ENCODE measurements around the gene ZC3H4. TPM values are rescaled to one million over a fixed set of nuclear protein-coding genes. Genes with fewer than 3 reads are reported as not detected.

ZC3H4 gene
- total RNA-seq, 1 experiment from 2014 or later = 105 TPM

GRCh38 chr19:47143322-47144073 lies 29.9 kb upstream of the ZC3H4 start:
- Mint-ChIP-seq H3K27me3 (ENCODE audit: low read depth) (no peaks in the 10 kb centered on the region; the same call in 1 of the 2 replicates), H3K27ac (peak overlapping the region in 2 of 3 experiments; percentile 60 to 76; a peak in 6 of 7 replicates), H3K4me1 (peaks cover 4 to 7% of the 10 kb centered on the region in 2 experiments), H3K9me3 (no peaks in the 10 kb centered on the region; a peak in 1 of 5 replicates), H3K4me3 (no peak overlapping the region; a peak in 1 of 5 replicates), H3K36me3 (ENCODE audit: insufficient read depth in 1 of 3, low read depth in 3 of 3) (peaks cover 50 to 80% (median 72%) of the 10 kb centered on the region in 3 experiments; a peak in 6 of 7 replicates)
- Histone ChIP-seq H3K4me1 (ENCODE audit: insufficient read depth, low read length) (no peaks in the 10 kb centered on the region), H3K27ac (ENCODE audit: insufficient read length, low read depth, low read length) (no peak overlapping the region), H4K5ac (ENCODE audit: insufficient read length, low read depth, low read length) (no peak overlapping the region), H3K56ac (ENCODE audit: insufficient read length, low read depth, low read length) (no peak overlapping the region), H4K20me1 (ENCODE audit: control insufficient read depth, insufficient read depth, insufficient read length) (peaks cover 2% of the 10 kb centered on the region), H3T11ph (ENCODE audit: low read length) (no peak overlapping the region), H3K23me2 (ENCODE audit: insufficient read length, low read depth, low read length, poor library complexity, severe bottlenecking) (no peaks in the 10 kb centered on the region), H3K9ac (ENCODE audit: extremely low read depth, insufficient read length, low read length) (no peak overlapping the region), H3K79me1 (ENCODE audit: insufficient read depth, low read depth, low read length, poor library complexity, severe bottlenecking) (peaks cover 5% of the 10 kb centered on the region), H2BK20ac (ENCODE audit: low read depth, low read length, poor library complexity, severe bottlenecking) (no peak overlapping the region), H2BK12ac (ENCODE audit: insufficient read length, low read depth, low read length) (no peak overlapping the region), H3K4me2 (ENCODE audit: insufficient read depth, insufficient read length, low read length) (no peak overlapping the region), H3K23ac (ENCODE audit: insufficient read length, low read depth, low read length) (no peak overlapping the region), H4K91ac (ENCODE audit: insufficient read length, low read depth, low read length) (no peak overlapping the region), H3K27me3 (ENCODE audit: insufficient read depth, low read length) (no peaks in the 10 kb centered on the region), H3K9me3 (ENCODE audit: control insufficient read depth, low read depth, low read length) (no peaks in the 10 kb centered on the region), H3K18ac (ENCODE audit: insufficient read length, low read depth, low read length) (no peak overlapping the region), H2BK5ac (ENCODE audit: insufficient read length, low read length) (no peak overlapping the region), H2AFZ (ENCODE audit: low read length) (no peak overlapping the region), H3K4ac (ENCODE audit: low read depth, low read length) (no peak overlapping the region), H2BK120ac (ENCODE audit: low read depth, low read length, poor library complexity, severe bottlenecking) (no peak overlapping the region), H3K14ac (ENCODE audit: insufficient read depth, low read length) (no peak overlapping the region), H2BK15ac (ENCODE audit: low read depth, low read length) (no peak overlapping the region), H3K79me2 (ENCODE audit: insufficient read depth, low read length) (peaks cover 27% of the 10 kb centered on the region; the same call in 1 of the 2 replicates), H2AK5ac (ENCODE audit: insufficient read length, low read length) (no peak overlapping the region), H4K8ac (replicated peaks; ENCODE audit: insufficient read length, low read depth, low read length) (no peak overlapping the region)
- DNase-seq = no peak
- TF ChIP-seq, protein P1, sequence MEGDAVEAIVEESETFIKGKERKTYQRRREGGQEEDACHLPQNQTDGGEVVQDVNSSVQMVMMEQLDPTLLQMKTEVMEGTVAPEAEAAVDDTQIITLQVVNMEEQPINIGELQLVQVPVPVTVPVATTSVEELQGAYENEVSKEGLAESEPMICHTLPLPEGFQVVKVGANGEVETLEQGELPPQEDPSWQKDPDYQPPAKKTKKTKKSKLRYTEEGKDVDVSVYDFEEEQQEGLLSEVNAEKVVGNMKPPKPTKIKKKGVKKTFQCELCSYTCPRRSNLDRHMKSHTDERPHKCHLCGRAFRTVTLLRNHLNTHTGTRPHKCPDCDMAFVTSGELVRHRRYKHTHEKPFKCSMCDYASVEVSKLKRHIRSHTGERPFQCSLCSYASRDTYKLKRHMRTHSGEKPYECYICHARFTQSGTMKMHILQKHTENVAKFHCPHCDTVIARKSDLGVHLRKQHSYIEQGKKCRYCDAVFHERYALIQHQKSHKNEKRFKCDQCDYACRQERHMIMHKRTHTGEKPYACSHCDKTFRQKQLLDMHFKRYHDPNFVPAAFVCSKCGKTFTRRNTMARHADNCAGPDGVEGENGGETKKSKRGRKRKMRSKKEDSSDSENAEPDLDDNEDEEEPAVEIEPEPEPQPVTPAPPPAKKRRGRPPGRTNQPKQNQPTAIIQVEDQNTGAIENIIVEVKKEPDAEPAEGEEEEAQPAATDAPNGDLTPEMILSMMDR (conservative IDR thresholded peaks at IDR 0.05) = no peak
- no CpG with 5 or more reads among the region's 11 CpGs for WGBS (ENCODE audit: extremely low coverage, insufficient read length, low lambda C conversion rate)

All from H9 (cell line).